ENCODE data around the gene PLA2G6. TPM values are rescaled to one million over a fixed set of nuclear protein-coding genes. Genes with fewer than 3 reads are reported as not detected.

The PLA2G6 gene
- total RNA-seq, 1 experiment from 2014 or later = 24.1 TPM

DNA sequence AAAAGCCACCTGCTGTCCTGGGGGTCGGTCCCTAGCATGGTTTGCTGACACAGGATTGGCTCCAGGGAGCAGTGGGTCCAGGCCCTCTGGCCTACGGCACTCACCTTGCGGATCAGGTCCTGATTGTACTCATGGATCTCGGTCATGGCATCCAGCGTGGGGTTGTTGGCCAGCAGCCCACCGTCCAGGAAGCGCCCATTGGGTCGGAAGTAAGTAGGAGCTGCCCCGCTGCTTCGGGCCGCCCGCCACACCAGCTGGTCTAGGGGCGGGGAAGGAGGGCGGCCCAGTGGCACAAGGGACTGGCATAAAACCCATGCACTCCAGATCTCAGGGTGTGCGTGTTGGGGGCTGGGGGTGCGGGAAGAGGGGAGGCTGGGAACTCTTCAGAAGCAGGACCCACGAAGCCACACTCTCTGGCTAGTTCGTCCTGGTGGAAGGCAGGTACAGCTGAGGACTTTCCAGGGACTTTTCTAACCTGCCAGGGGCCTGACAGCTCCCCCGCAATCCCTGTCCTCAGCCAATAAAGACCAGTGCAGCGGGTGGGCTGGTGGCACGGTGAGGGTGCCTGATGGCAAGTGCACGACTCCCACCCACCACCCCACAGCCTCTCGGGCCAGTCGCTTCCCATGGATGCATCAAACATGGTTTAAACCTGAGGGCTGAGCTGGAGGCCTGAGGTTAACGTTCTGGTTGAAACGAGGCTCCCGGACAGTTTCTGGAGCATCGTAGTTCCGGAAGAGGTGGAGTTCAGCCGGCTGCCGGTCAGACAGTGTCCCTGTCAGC lies 66.0 kb downstream of the PLA2G6 start:
- H4K5ac ChIP-seq (ENCODE audit: insufficient read length, low read depth, low read length) = no peak overlapping the region
- H3K27me3 Mint-ChIP-seq (ENCODE audit: low read depth) = peaks cover 1% of the 10 kb centered on the region; the same call in 1 of the 2 replicates
- H3K27ac Mint-ChIP-seq = no peak overlapping the region; a peak in 1 of 7 replicates

More for the DNA sequence above, 66.0 kb downstream of the PLA2G6 start:
- H2BK120ac ChIP-seq (ENCODE audit: low read depth, low read length, poor library complexity, severe bottlenecking) = no peak overlapping the region
- H3K18ac ChIP-seq (ENCODE audit: insufficient read length, low read depth, low read length) = no peak overlapping the region
- no peak overlapping the region for H2BK12ac ChIP-seq (ENCODE audit: insufficient read length, low read depth, low read length)
- no peak overlapping the region for H4K8ac ChIP-seq (replicated peaks; ENCODE audit: insufficient read length, low read depth, low read length)
- H2AK5ac ChIP-seq (ENCODE audit: insufficient read length, low read length) = no peak overlapping the region
- no peak for DNase-seq
- H4K91ac ChIP-seq (ENCODE audit: insufficient read length, low read depth, low read length) = no peak overlapping the region
- peaks cover 2% of the 10 kb centered on the region for H4K20me1 ChIP-seq (ENCODE audit: control insufficient read depth, insufficient read depth, insufficient read length)
- no CpG with 5 or more reads among the region's 31 CpGs for WGBS (ENCODE audit: extremely low coverage, insufficient read length, low lambda C conversion rate)
- Mint-ChIP-seq H3K4me3 (no peak overlapping the region), H3K36me3 (ENCODE audit: insufficient read depth in 1 of 3, low read depth in 3 of 3) (peaks cover 0 to 8% (median 2%) of the 10 kb centered on the region in 3 experiments; a peak in 5 of 7 replicates), H3K9me3 (no peaks in the 10 kb centered on the region; a peak in 1 of 5 replicates), H3K4me1 (peaks cover 2 to 15% of the 10 kb centered on the region in 2 experiments)
- H3K27me3 ChIP-seq (ENCODE audit: insufficient read depth, low read length) = no peaks in the 10 kb centered on the region
- no peak overlapping the region for H3K56ac ChIP-seq (ENCODE audit: insufficient read length, low read depth, low read length)
- H2AFZ ChIP-seq (ENCODE audit: low read length) = no peak overlapping the region
- H3K9ac ChIP-seq (ENCODE audit: extremely low read depth, insufficient read length, low read length) = no peak overlapping the region
- H3K4ac ChIP-seq (ENCODE audit: low read depth, low read length) = no peak overlapping the region
- no peak overlapping the region for H2BK20ac ChIP-seq (ENCODE audit: low read depth, low read length, poor library complexity, severe bottlenecking)
- H2BK5ac ChIP-seq (ENCODE audit: insufficient read length, low read length) = no peak overlapping the region
- no peaks in the 10 kb centered on the region for H3K23me2 ChIP-seq (ENCODE audit: insufficient read length, low read depth, low read length, poor library complexity, severe bottlenecking)
- H3K4me2 ChIP-seq (ENCODE audit: insufficient read depth, insufficient read length, low read length) = no peak overlapping the region
- H3K79me1 ChIP-seq (ENCODE audit: insufficient read depth, low read depth, low read length, poor library complexity, severe bottlenecking) = no peaks in the 10 kb centered on the region
- no peak overlapping the region for H2BK15ac ChIP-seq (ENCODE audit: low read depth, low read length)
- H3K23ac ChIP-seq (ENCODE audit: insufficient read length, low read depth, low read length) = no peak overlapping the region
- H3K14ac ChIP-seq (ENCODE audit: insufficient read depth, low read length) = no peak overlapping the region; the same call in 1 of the 2 replicates
- no peaks in the 10 kb centered on the region for H3K79me2 ChIP-seq (ENCODE audit: insufficient read depth, low read length)
- no peaks in the 10 kb centered on the region for H3K9me3 ChIP-seq (ENCODE audit: control insufficient read depth, low read depth, low read length)
- no peaks in the 10 kb centered on the region for H3K4me1 ChIP-seq (ENCODE audit: insufficient read depth, low read length)
- no peak overlapping the region for H3K27ac ChIP-seq (ENCODE audit: insufficient read length, low read depth, low read length)
- TF ChIP-seq, protein P1, sequence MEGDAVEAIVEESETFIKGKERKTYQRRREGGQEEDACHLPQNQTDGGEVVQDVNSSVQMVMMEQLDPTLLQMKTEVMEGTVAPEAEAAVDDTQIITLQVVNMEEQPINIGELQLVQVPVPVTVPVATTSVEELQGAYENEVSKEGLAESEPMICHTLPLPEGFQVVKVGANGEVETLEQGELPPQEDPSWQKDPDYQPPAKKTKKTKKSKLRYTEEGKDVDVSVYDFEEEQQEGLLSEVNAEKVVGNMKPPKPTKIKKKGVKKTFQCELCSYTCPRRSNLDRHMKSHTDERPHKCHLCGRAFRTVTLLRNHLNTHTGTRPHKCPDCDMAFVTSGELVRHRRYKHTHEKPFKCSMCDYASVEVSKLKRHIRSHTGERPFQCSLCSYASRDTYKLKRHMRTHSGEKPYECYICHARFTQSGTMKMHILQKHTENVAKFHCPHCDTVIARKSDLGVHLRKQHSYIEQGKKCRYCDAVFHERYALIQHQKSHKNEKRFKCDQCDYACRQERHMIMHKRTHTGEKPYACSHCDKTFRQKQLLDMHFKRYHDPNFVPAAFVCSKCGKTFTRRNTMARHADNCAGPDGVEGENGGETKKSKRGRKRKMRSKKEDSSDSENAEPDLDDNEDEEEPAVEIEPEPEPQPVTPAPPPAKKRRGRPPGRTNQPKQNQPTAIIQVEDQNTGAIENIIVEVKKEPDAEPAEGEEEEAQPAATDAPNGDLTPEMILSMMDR (conservative IDR thresholded peaks at IDR 0.05) = no peak
- H3T11ph ChIP-seq (ENCODE audit: low read length) = no peak overlapping the region

Measured in H9 (cell line).